PC-9 (cell line): ENCODE results near the gene ZBTB1. TPM values are rescaled to one million over a fixed set of nuclear protein-coding genes. Genes with fewer than 3 reads are reported as not detected.
A peak's percentile ranks its signal among the peaks of the same experiment; 100 is the strongest.

Source experiments
- BruUV-seq: library from RNA; stranded (reverse); fragments of 400-500 nt; replicated peaks from 2 replicates; lab custom pipeline; 2021; lab: Mats Ljungman, UMichigan
- CTCF ChIA-PET: fragments of 300-600 bp; sonication (Branson Sonifier 250); formaldehyde crosslinking; loops from one replicate; lab custom pipeline; 2022; ENCODE audit warnings: antibody characterized with exemption; lab: Charles Lee
- POLR2A ChIA-PET: fragments of 300-600 bp; sonication (Branson Sonifier 250); formaldehyde crosslinking; loops from one replicate; lab custom pipeline; 2022; ENCODE audit warnings: antibody characterized with exemption; ENCODE audit not compliant: unreplicated experiment; lab: Charles Lee
- DNase-seq, 2 experiments: peaks; one replicate each; pipeline versions ENCODE4 v3.0.0 to v3.0.0-alpha.2; 2015 to 2022; ENCODE audit warnings: mixed read lengths in 1 of 2
- H2AFZ ChIP-seq: fragments of 200-600 bp; sonication (generic); 2 replicates; pipeline ENCODE4 v1.8.1; 2017; ENCODE audit warnings: antibody characterized with exemption
- H3F3A ChIP-seq: fragments of 200-600 bp; sonication (generic); 2 replicates; pipeline ENCODE4 v1.8.1; 2017; ENCODE audit warnings: antibody characterized with exemption, mild to moderate bottlenecking, low read depth; ENCODE audit not compliant: insufficient read depth
- H3K27ac ChIP-seq: fragments of 200-600 bp; sonication (generic); 2 replicates; pipeline ENCODE4 v1.6.1; 2016; ENCODE audit warnings: mixed run types
- H3K27me3 ChIP-seq: fragments of 200-600 bp; sonication (generic); 2 replicates; pipeline ENCODE4 v1.6.1; 2016; ENCODE audit warnings: low read depth, mixed run types; ENCODE audit not compliant: insufficient read depth
- H3K36me3 ChIP-seq: fragments of 200-600 bp; sonication (generic); 2 replicates; pipeline ENCODE4 v1.6.1; 2016; ENCODE audit warnings: low read depth, mixed run types
- H3K4me1 ChIP-seq: fragments of 200-600 bp; sonication (generic); replicated peaks from 2 replicates; pipeline ENCODE4 v1.6.1; 2016; ENCODE audit warnings: mixed run types; ENCODE audit not compliant: insufficient read depth
- H3K4me2 ChIP-seq: fragments of 200-600 bp; sonication (generic); 2 replicates; pipeline ENCODE4 v1.6.1; 2017; ENCODE audit warnings: mixed run types
- H3K4me3 ChIP-seq: fragments of 200-600 bp; sonication (generic); 2 replicates; pipeline ENCODE4 v1.6.1; 2016; ENCODE audit warnings: mixed run types
- H3K79me2 ChIP-seq: fragments of 200-600 bp; sonication (generic); 2 replicates; pipeline ENCODE4 v1.6.1; 2017; ENCODE audit warnings: low read depth, mixed run types
- H3K9me2 ChIP-seq: fragments of 200-600 bp; sonication (generic); 2 replicates; pipeline ENCODE4 v1.8.1; 2017; ENCODE audit warnings: mild to moderate bottlenecking; ENCODE audit not compliant: insufficient read depth
- H3K9me3 ChIP-seq: fragments of 200-600 bp; sonication (generic); 2 replicates; pipeline ENCODE4 v1.8.1; 2016; ENCODE audit warnings: low read depth; ENCODE audit not compliant: insufficient read depth
- H4K20me1 ChIP-seq: fragments of 200-600 bp; sonication (generic); 2 replicates; pipeline ENCODE4 v1.8.1; 2017; ENCODE audit not compliant: insufficient read depth
- CTCF ChIP-seq: fragments of 200-600 bp; sonication (generic); conservative IDR thresholded peaks from 2 replicates; pipeline ENCODE4 v1.6.1; 2017; ENCODE audit warnings: mixed run types, antibody characterized with exemption, mild to moderate bottlenecking, moderate library complexity
- EZH2 ChIP-seq: fragments of 200-600 bp; sonication (generic); IDR thresholded peaks from 2 replicates; pipeline ENCODE4 v1.8.0; 2017; ENCODE audit warnings: antibody characterized with exemption, low read depth
- intact Hi-C: fragments of 100-400 bp; cut with micrococcal nuclease; formaldehyde crosslinking; loops from one replicate; pipeline ENCODE4 v1.10.0; 2022; ENCODE audit not compliant: unreplicated experiment
- total RNA-seq: library from RNA; stranded (reverse); gene quantifications from 2 replicates; pipeline ENCODE4 v1.2.3, GENCODE V29; 2021

Gene ZBTB1
- total RNA-seq, 1 experiment from 2014 or later, result 55.4 TPM

GRCh38 chr14:64465191-64465822 is 39.3 kb upstream of the ZBTB1 start, which contains the start of gene AKAP5:
Gene AKAP5 (plus strand): TSS chr14:64465499. CDS start chr14:64468395, 2,896 bp downstream.
- no peaks in the 10 kb centered on the region for H4K20me1 ChIP-seq
- H3K9me2 ChIP-seq, result no peaks in the 10 kb centered on the region
- intact Hi-C loops, result no loop called here
- peaks cover 34% of the 10 kb centered on the region; the same call in 1 of the 2 replicates for H3F3A ChIP-seq
- H3K27me3 ChIP-seq, result no peaks in the 10 kb centered on the region
- ChIA-PET POLR2A (interaction anchor here (0.6 kb wide), 1 partner anchor 29 kb away, joined by 8 read pairs; no protein-coding TSS in a partner anchor), CTCF (no interaction called here)
- H3K27ac ChIP-seq, result no peak within 1 kb of the TSS
- BruUV-seq, result no TSS peak
- H3K4me1 ChIP-seq, result peaks cover 7% of the 10 kb centered on the region; the same call in 1 of the 2 replicates
- no peaks in the 10 kb centered on the region for H3K9me3 ChIP-seq
- no peak for TF ChIP-seq EZH2
- no peak for TF ChIP-seq CTCF
- peak; percentile 35 to 62 for DNase-seq
- peak within 1 kb of the TSS; percentile 94 for H3K4me2 ChIP-seq
- peak within 1 kb of the TSS; percentile 83 for H2AFZ ChIP-seq
- H3K79me2 ChIP-seq, result no peaks in the 10 kb centered on the region
- no peaks in the 10 kb centered on the region for H3K36me3 ChIP-seq
- peak within 1 kb of the TSS; percentile 65 for H3K4me3 ChIP-seq

DNA sequence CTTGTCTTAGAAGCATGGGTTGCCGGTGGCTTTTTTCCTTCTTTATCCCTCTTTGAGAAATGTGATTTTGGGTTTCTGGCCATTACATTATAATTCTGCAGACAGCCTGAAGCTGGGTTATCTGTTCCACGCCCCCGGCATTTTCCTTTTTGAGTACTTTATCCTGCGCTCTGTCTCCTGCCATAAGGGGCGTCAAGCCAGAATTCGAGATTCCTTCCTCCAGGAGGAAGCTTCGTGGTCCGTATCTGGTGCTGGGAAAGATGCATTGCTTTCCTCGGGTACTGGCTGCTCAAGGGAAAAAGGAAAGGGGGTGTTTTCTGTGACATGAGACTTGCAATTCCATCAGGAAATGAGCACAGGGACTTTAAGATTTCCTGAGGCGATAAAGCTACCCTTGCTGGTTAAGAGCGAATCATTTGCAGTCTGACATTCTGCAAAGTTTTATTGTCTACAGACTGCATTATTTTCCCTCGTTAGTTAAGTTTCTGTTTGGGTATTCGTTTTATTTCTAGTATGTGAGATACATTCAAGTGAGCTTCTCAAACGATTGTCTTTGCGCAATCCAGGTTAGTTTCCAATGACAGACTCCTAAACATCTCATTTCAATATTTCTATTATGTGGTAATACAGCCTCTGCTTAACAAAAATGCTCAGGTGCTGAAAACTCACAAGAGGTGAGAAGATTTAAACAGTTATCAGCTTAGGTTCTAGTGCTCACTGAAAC is 38.6 kb upstream of the ZBTB1 start:
- TF ChIP-seq CTCF, result no peak
- no peak for TF ChIP-seq EZH2
- Histone ChIP-seq H3K4me3 (peak overlapping the region; percentile 65; the same call in 1 of the 2 replicates), H4K20me1 (no peaks in the 10 kb centered on the region), H3K4me1 (peaks cover 7% of the 10 kb centered on the region; the same call in 1 of the 2 replicates), H3K27me3 (no peaks in the 10 kb centered on the region), H3K36me3 (no peaks in the 10 kb centered on the region), H3K27ac (no peak overlapping the region), H3K9me2 (no peaks in the 10 kb centered on the region), H2AFZ (no peak overlapping the region), H3F3A (peaks cover 34% of the 10 kb centered on the region; the same call in 1 of the 2 replicates), H3K79me2 (no peaks in the 10 kb centered on the region), H3K9me3 (no peaks in the 10 kb centered on the region), H3K4me2 (peak overlapping the region; percentile 94)
- DNase-seq, result no peak
- ChIA-PET CTCF (no interaction called here), POLR2A (interaction anchor here (0.6 kb wide), 1 partner anchor 74 kb away, joined by 3 read pairs; the partner anchor contains the start of gene HSPA2)
- intact Hi-C loops, result no loop called here
- BruUV-seq, result no TSS peak

DNA sequence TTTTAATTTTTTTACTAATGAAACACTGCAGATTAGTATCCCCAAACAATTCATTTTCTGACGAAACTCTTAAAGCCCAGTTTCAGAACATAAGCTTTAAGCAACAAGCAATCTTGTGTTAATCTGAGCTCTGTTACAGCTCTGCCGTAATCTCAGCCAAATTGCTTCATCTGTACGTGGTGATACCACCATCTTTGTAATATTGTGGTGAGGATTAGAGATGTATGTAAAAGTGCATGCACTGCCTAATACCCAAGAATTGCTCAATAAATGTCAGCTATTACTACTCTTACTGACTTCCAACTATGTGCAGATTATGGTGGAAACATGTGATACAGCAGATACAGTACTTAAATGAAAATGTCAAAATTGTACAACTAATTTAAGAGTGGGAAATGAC is 37.5 kb upstream of the ZBTB1 start:
- no TSS peak for BruUV-seq
- TF ChIP-seq EZH2 (no peak), CTCF (no peak)
- POLR2A ChIA-PET, result interaction anchor here (0.7 kb wide), 1 partner anchor 80 kb away, joined by 3 read pairs; no protein-coding TSS in a partner anchor
- no peaks in the 10 kb centered on the region for H3K9me3 ChIP-seq
- H4K20me1 ChIP-seq, result no peaks in the 10 kb centered on the region
- H3K4me3 ChIP-seq, result no peak overlapping the region
- H2AFZ ChIP-seq, result no peak overlapping the region
- DNase-seq, result no peak
- no peaks in the 10 kb centered on the region for H3K36me3 ChIP-seq
- peaks cover 7% of the 10 kb centered on the region; the same call in 1 of the 2 replicates for H3K4me1 ChIP-seq
- no peak overlapping the region for H3K4me2 ChIP-seq
- peaks cover 33% of the 10 kb centered on the region; the same call in 1 of the 2 replicates for H3F3A ChIP-seq
- no peaks in the 10 kb centered on the region for H3K79me2 ChIP-seq
- H3K9me2 ChIP-seq, result no peaks in the 10 kb centered on the region
- CTCF ChIA-PET, result no interaction called here
- intact Hi-C loops, result no loop called here
- H3K27ac ChIP-seq, result no peak overlapping the region
- H3K27me3 ChIP-seq, result no peaks in the 10 kb centered on the region
